Peyer's patch (tissue), 4 donors: ENCODE measurements around the gene GFAP. TPM values are rescaled to one million over a fixed set of nuclear protein-coding genes. Genes with fewer than 3 reads are reported as not detected.

Source experiments
- DNase-seq, 3 donors: peaks; one replicate each; pipeline ENCODE4 v3.0.0-alpha.2; 2017 to 2019
- H3K27ac ChIP-seq, 4 donors: fragments of 200-600 bp; sonication (generic); one replicate each; pipeline ENCODE4 v1.5.1; 2016 to 2019
- H3K27me3 ChIP-seq, 2 donors: fragments of 200-600 bp; sonication (generic); one replicate each; pipeline ENCODE4 v1.5.1; 2019
- H3K36me3 ChIP-seq, 3 donors: fragments of 200-600 bp; sonication (generic); one replicate each; pipeline ENCODE4 v1.5.1; 2016 to 2019
- H3K4me1 ChIP-seq, 4 donors: fragments of 200-600 bp; sonication (generic); one replicate each; pipeline ENCODE4 v1.5.1; 2016 to 2019
- H3K4me3 ChIP-seq, 4 donors: fragments of 200-600 bp; sonication (generic); 1 replicate in 3 of 4; 2 replicates in 1 of 4; pipeline ENCODE4 v1.5.1; 2016 to 2019; ENCODE audit warnings: mild to moderate bottlenecking in 1 of 4
- H3K9me3 ChIP-seq, 4 donors: fragments of 200-600 bp; sonication (generic); one replicate each; pipeline ENCODE4 v1.5.1; 2016 to 2019; ENCODE audit warnings: mild to moderate bottlenecking in 1 of 4
- POLR2A ChIP-seq, 2 donors: fragments of 450-650 bp; IDR thresholded peaks; one replicate each; pipeline ENCODE4 v1.5.1; 2017; ENCODE audit warnings: antibody characterized with exemption in 2 of 2, mild to moderate bottlenecking in 2 of 2, moderate library complexity in 2 of 2
- total RNA-seq, 4 donors: library from RNA; depleted of rRNA; stranded (reverse); fragments of >200 nt; gene quantifications; one replicate each; pipeline ENCODE4 v1.1.0, GENCODE V29; 2016
- TF ChIP-seq, protein P1 (sequence below), 6 experiments: fragments of 450-650 bp in 4 of 6; fragments of 200-600 bp in 2 of 6; sonication (generic) in 1 of 6; IDR thresholded peaks; one replicate each; pipeline ENCODE4 v1.5.1; 2017 to 2019; ENCODE audit warnings: antibody characterized with exemption in 6 of 6, mild to moderate bottlenecking in 3 of 6, moderate library complexity in 1 of 6

GFAP gene
- total RNA-seq, 4 donors from 2014 or later = not detected

DNA sequence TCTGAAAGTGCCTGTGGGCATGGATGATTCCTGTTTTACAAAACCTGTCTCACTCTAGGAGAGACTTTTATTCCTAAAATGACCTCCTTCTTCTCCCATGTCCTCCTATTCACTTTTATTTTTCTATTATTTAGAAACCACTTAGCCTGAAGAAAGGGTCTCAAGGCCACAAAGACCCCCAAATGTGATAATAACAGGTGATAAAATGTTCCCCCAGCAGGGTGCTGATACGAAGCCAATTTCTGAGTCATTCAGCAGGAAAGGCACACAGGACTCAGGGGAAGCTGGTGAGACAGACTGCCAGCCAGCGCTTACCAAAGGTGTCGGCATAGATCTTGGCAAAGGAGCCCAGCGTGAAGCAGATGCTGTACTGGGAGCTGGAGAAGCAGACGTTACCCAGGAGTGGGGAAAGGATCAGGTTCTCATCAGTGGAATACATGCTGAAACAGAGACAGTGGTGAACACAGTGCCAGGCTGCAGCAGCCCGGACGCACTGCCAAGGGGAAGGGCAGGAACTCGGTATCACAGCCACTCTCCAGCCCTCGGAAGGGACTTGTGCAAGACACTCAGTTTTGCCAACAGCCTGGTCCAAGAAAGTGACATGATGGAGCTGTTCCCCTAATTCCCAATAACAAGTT, 43.0 kb downstream of the GFAP start:
- Histone ChIP-seq H3K27ac (no peak overlapping the region), H3K9me3 (no peaks in the 10 kb centered on the region), H3K27me3 (no peaks in the 10 kb centered on the region), H3K36me3 (peaks cover 0 to 90% (median 0%) of the 10 kb centered on the region in 3 donors), H3K4me1 (no peaks in the 10 kb centered on the region), H3K4me3 (no peak overlapping the region)
- DNase-seq = no peak
- TF ChIP-seq POLR2A (IDR thresholded peaks at IDR 0.05) = no peak
- TF ChIP-seq, protein P1, sequence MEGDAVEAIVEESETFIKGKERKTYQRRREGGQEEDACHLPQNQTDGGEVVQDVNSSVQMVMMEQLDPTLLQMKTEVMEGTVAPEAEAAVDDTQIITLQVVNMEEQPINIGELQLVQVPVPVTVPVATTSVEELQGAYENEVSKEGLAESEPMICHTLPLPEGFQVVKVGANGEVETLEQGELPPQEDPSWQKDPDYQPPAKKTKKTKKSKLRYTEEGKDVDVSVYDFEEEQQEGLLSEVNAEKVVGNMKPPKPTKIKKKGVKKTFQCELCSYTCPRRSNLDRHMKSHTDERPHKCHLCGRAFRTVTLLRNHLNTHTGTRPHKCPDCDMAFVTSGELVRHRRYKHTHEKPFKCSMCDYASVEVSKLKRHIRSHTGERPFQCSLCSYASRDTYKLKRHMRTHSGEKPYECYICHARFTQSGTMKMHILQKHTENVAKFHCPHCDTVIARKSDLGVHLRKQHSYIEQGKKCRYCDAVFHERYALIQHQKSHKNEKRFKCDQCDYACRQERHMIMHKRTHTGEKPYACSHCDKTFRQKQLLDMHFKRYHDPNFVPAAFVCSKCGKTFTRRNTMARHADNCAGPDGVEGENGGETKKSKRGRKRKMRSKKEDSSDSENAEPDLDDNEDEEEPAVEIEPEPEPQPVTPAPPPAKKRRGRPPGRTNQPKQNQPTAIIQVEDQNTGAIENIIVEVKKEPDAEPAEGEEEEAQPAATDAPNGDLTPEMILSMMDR (IDR thresholded peaks at IDR 0.05) = no peak

DNA sequence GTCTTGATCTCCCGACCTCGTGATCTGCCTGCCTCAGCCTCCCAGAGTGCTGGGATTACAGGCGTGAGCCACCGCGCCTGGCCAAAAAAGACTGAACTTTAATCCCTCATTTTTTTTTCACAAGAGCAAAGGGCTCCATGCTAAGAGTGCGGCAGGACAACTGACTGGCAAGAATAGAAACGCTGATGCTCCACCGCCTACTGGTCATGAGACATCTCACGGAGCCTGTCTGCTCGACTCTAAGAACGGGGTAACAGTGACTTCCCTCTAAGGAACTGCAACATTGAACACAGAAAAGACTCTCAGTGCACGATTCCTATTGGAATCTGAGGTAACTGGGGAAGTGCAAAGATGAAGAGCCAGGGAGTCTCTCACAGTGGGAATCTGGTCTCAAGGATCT, 43.7 kb downstream of the GFAP start:
- no peak overlapping the region for H3K27ac ChIP-seq
- no peaks in the 10 kb centered on the region for H3K4me1 ChIP-seq
- H3K9me3 ChIP-seq = no peaks in the 10 kb centered on the region
- TF ChIP-seq, protein P1 (IDR thresholded peaks at IDR 0.05) = no peak
- TF ChIP-seq POLR2A (IDR thresholded peaks at IDR 0.05) = no peak
- H3K36me3 ChIP-seq = peaks cover 0 to 88% (median 0%) of the 10 kb centered on the region in 3 donors
- no peak overlapping the region for H3K4me3 ChIP-seq
- H3K27me3 ChIP-seq = no peaks in the 10 kb centered on the region
- DNase-seq = no peak

DNA sequence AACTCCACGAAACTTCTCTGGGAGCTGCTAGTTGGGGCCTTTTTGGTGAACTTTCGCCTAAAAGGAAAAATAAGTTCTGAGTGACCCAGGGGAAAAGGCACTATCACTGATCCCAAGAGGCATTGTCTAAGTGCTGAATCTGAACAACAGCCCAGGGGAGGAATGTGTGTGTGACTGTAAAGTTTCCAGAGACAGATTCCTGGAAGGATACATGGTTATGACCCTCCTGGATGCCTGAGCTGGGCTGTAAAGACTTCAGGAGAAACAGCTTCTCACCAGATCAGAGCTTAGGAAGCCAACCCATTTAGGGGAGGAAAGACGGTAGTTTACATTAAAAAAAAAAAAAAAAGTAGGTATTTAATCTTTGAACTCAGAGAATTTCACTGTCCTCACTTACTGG, 47.5 kb downstream of the GFAP start:
- peaks cover 0 to 83% (median 0%) of the 10 kb centered on the region in 3 donors for H3K36me3 ChIP-seq
- H3K27ac ChIP-seq = peak overlapping the region in 1 of 4 donors; percentile 18
- no peaks in the 10 kb centered on the region for H3K9me3 ChIP-seq
- no peaks in the 10 kb centered on the region for H3K27me3 ChIP-seq
- no peak overlapping the region for H3K4me3 ChIP-seq
- no peak for DNase-seq
- H3K4me1 ChIP-seq = no peaks in the 10 kb centered on the region
- TF ChIP-seq POLR2A (IDR thresholded peaks at IDR 0.05) = no peak
- TF ChIP-seq, protein P1 (IDR thresholded peaks at IDR 0.05) = no peak

DNA sequence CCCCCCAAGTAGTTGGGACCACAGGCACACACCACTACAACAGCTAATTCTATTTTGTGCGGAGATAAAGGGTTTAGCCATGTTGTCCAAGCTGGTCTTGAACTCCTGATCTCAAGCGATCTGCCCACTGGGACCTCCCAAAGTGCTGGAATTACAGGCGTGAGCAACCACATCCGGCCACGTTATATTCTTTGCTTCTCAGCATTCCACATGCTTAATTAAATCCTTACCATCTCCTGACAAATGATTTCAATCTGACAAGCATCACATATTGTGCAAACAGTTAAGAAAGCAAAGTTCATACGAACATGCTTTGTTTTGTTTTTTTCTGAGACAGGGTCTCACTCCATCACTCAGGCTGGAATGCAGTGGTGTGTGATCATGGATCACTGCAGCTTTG, 49.4 kb downstream of the GFAP start:
- TF ChIP-seq, protein P1 (IDR thresholded peaks at IDR 0.05) = no peak
- no peak for TF ChIP-seq POLR2A (IDR thresholded peaks at IDR 0.05)
- Histone ChIP-seq H3K36me3 (peaks cover 0 to 83% (median 0%) of the 10 kb centered on the region in 3 donors), H3K9me3 (no peaks in the 10 kb centered on the region), H3K27me3 (no peaks in the 10 kb centered on the region), H3K27ac (no peak overlapping the region), H3K4me3 (no peak overlapping the region), H3K4me1 (no peaks in the 10 kb centered on the region)
- no peak for DNase-seq

DNA sequence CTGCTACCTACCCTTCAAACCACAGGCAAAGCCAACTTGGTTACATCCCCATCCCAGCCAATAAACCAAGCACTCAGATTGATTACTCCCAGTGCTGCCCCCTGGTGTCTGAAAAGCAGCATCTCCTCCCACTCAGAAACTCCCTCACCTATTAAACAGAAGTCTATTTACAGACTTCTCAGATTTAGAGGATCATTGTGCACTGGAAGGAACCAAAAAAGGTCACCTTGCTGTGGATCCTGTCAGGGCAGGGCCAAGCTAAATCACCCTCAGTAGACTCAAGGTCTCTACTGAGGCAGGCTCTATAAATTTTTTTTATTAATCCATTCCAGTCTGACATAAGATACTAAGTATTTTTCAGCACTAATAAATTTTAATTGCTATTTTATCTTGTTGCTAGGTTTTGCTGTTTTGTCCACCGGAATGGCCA, 50.1 kb downstream of the GFAP start:
- no peak for TF ChIP-seq POLR2A (IDR thresholded peaks at IDR 0.05)
- TF ChIP-seq, protein P1 (IDR thresholded peaks at IDR 0.05) = peak; percentile 71 to 87 (median 86)
- H3K4me1 ChIP-seq = no peaks in the 10 kb centered on the region
- H3K27me3 ChIP-seq = no peaks in the 10 kb centered on the region
- peaks cover 0 to 83% (median 0%) of the 10 kb centered on the region in 3 donors for H3K36me3 ChIP-seq
- DNase-seq = peak in 2 of 3 donors; percentile 56 to 87
- H3K27ac ChIP-seq = no peak overlapping the region
- no peak overlapping the region for H3K4me3 ChIP-seq
- no peaks in the 10 kb centered on the region for H3K9me3 ChIP-seq
